Activated CD8-positive, alpha-beta memory T cell treated with anti-CD3 and anti-CD28 coated beads for 36 hours (primary cell): ENCODE data around the gene NR1H4. TPM values are rescaled to one million over a fixed set of nuclear protein-coding genes. Genes with fewer than 3 reads are reported as not detected.

Experiments
- CTCF ChIA-PET: fragments of 350-600 bp; sonication (Branson Sonifier 250); formaldehyde crosslinking; loops from one replicate; lab custom pipeline; 2021; ENCODE audit warnings: antibody characterized with exemption; lab: Charles Lee
- POLR2A ChIA-PET: fragments of 350-600 bp; sonication (Branson Sonifier 250); formaldehyde crosslinking; loops from one replicate; lab custom pipeline; 2021; ENCODE audit warnings: antibody characterized with exemption; lab: Charles Lee
- total RNA-seq, 2 experiments: library from RNA; stranded (reverse); gene quantifications; one replicate each; pipeline ENCODE4 v1.2.3, GENCODE V29; 2021

Gene NR1H4
- total RNA-seq, 2 experiments from 2014 or later, result not detected

DNA sequence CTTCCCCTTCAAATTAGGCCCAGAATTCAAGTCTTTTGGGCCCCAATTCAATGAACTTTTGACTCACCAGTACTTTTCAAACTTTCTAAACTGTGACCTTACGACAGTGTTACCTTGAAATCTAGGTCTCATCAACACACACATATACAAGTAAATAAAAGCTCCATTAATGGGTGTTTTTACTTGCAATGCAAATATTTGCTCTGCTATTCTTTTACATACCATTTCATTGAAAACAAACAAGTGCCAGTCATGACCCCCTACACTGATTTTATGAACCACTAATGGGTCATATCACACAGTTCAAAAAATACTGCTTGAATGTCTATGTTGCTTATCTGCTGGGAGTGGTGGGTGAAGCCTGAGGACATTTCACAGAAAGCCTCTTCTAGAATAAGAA, 9.1 kb upstream of the NR1H4 start:
- CTCF ChIA-PET, result no interaction called here
- POLR2A ChIA-PET, result no interaction called here

DNA sequence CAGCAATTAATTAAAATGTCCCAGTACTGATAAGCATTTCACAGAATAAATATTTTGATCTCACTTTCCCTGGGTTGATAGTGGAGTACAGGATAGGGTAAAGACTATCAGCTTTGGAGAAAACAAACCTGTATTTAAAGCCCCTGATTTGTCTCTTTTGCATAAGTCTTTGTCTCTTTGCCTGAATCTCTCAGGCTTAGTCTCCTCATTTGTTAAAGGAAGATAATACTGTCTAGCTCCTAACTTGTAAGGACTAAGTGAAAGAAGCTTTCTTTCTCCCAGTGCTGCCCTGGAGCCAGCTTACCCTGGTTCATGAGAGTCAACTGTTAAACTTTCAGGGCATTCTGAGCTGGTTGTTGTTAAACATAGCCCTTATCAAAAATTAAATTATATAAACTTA, 5.5 kb upstream of the NR1H4 start:
- POLR2A ChIA-PET, result no interaction called here
- CTCF ChIA-PET, result no interaction called here

DNA sequence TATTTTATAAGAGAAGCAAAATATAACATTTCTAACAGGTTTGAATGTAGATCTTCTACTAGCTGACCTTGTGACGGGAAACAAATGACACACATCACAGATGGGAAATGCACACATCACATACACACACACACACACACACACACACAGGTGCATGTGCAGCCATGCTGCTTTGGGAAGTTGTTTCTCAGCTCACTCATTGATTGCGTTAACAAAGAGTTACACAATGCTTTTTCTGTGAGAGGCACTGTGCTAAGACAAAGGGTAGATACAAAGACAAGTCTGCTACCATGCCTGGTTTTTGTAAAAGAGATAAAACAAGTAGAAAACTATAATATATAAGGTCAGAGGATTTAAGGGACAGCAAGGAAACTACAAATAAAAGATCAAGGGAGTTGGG, 1.3 kb upstream of the NR1H4 start:
- ChIA-PET POLR2A (no interaction called here), CTCF (no interaction called here)

DNA sequence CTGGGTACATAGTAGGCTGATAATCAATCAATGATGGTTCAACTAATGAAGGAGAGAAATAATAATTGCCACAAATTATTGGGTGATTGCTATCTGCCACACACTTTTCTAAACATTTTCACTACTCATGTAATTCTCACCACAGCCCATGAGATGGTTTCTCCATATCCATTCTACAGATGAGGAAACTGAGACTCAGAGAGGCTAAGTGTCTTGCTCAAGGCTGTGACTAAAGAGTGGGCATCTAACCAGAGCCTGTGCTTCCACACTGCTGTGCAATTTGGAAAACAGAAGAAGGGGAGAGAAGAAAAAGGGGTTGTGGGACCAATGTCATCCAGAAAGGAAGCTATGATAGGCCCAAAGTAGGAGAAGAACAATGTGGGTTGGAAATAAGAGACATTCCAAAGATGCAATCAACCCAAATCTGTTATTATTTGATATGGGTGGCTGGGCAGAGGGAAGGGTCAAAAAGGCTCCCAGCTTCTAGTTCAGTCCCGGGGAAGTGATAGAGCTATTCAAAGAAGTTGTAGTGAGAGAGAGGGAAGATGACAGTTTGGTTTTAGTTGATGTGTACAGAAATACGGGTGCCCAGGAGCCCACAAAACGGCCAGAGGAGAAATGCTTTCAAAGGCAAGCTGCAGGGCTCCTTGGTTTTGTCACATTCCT, 483 bp upstream of the NR1H4 start:
- ChIA-PET CTCF (no interaction called here), POLR2A (no interaction called here)

DNA sequence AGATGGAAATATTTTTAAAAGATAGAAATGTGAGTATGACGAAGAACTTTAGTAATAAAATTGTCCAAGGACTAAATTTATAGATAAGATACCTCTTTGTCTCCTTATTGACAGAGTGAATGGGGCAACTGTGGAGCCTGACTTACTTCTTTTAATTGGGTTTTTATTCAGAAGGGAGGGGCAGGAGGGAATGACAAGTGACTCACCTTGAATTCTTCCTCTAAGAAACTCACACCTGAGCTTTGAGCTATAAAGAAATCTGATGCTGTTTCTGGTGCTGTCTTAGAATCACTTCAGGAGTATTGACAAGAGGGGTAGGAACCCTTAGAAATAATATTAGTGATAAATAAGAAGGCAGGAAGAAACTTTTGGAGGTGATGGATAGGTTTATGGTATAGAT, 951 bp downstream of the NR1H4 start:
- POLR2A ChIA-PET, result no interaction called here
- CTCF ChIA-PET, result no interaction called here

DNA sequence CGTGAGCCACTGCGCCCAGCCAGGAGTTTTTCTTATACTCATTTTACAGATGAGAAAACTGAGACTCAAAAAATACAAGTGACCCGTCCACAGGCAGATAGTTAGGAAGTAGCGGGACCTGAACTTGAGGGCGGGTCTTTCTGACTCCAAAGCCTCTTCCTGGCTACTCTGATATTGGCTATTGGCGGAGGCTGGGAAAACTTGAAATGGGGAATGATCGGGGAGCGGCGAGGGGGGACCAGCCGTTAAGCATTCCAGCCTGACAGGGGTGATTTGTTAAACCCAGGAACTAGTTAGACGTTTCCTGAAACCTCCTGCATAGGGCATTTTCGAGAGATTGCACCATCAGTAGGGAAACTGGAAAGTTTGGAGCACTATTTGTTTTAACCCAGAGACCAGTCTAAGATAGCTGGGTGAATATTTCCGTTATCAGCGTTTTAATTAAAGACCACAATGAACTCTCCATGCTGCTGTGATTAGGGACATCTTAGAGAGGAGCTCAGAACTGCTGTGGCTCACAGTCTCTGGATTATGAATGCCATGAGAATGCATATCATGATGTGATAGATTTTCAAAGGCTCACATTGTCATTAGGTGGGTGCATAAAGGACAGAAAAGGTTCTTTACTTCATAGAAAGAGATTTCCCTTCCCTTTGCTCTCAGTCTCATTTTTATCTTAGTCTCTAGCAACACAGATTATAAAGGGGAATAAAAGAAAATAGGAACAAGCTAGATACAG, 2.5 kb downstream of the NR1H4 start:
- POLR2A ChIA-PET, result no interaction called here
- CTCF ChIA-PET, result no interaction called here

DNA sequence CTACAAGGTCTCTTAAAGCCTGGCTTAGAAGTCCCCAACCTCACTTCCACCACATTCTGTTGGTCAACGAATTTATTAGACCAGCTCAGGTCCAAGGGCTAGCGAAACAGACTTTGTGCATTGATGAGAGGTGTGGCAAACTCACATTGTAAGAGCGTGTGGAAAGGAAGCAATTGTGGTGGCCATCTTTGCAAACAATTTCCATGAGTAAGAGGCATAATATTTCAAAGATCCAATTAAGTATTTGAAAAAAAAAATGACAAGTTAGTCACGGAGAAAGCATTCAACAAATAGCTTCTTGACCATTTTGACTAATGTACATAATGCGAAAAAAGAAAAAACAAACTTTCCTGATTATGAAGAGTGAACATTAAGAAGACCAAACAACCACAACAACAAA, 7.4 kb downstream of the NR1H4 start:
- POLR2A ChIA-PET, result no interaction called here
- CTCF ChIA-PET, result no interaction called here

DNA sequence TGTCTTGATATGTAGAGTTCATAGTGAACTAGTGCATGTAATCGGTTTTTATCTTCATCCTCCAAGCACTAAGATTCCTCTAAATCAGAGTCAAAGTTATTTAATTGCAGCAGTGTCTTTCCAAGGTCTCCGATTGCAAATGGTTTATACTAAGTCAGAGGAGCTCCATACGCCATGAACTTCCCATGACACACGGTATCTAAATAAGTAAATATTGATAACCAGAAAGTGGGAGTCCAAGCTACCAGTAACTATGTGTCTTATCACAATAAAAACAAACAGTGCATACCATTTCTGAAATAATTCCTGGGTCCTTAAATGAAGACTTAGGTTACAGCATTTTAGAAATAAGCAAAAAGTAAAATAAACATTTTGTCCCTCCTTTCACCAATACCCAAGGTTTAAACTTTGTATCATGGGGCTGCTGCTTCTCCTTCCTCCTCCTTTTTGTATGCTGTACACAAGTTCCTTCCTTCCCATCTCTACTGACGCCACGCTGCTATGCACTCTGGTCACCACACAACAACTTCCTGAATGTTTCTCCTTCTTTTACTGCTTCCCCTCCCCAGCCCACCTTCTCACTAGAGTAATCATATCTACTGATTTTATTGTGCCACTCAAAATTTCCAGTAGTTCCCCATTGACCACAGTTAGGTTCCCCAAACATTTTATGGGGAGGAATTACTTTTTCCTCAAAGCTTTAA, 10.7 kb downstream of the NR1H4 start:
- CTCF ChIA-PET, result no interaction called here
- POLR2A ChIA-PET, result no interaction called here

DNA sequence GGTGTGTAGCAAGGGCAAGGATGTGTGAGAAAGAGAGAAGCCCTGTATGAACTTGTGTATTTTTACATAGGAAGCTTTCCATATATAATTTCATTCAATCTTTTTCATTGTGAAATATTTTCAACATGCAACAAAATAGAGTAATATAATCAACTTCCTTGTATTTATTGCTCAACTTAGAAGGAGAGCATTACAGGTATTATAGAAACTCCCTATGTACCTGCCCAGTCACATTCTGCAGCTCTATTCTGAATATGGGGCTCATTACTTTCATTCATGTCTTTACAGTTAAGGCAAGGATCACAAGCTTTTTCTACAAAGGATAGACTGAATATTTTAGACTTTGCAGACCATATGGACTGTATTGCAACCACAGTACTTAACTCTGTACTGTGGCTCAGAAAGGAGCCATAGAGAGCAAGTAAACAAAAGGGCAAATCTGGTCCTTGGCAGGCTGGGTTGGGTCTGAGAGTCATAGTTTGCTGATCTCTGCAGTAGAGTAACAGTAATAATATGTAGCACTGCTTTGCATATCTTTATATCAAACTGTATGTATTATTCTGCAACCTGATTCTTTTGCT, 11.3 kb downstream of the NR1H4 start:
- POLR2A ChIA-PET, result no interaction called here
- CTCF ChIA-PET, result no interaction called here

DNA sequence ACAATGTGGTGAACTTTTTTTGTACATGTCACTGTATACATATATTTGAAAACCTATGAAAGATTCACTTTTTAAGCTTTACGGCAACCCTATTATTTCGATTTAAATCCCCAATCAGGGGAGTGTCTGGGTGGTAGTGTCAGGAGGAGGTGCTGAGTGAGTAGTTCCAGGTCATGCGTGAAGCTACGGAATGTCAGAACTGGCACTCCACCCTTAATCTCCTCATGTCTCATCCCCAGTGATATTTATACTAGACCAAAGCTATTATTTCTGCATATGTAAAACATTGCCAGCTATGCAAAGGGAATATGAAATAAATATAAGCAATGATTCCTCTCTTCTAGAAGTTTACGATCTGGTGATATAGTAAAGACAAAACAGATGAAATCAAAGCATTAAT, 12.3 kb downstream of the NR1H4 start:
- ChIA-PET POLR2A (no interaction called here), CTCF (no interaction called here)

DNA sequence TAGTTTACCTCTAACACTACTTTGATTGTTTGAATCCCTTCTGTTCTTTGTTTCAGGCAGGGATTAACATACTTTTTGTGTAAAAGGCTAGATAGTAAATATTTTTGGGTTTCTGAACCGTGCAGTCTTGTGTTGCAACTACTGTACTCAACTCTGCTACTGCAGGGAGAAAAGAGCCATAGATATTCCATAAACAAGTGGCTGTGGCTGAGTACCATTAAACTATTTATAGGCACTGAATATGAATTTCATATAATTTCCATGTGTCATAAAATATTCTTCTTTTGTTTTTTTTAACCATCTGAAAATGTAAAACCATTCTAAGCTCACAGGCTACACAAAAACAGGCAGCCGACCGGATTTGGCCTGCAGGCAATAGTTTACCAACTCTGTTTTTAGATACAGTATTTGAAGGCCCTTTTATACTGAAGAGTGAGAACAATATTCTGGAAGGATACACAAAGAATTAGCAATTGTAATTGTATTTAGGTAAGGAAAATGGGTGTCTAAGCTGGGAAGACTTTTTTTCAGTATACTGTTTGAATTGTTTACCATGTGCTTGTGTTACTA, 15.7 kb downstream of the NR1H4 start:
- POLR2A ChIA-PET, result no interaction called here
- CTCF ChIA-PET, result no interaction called here

DNA sequence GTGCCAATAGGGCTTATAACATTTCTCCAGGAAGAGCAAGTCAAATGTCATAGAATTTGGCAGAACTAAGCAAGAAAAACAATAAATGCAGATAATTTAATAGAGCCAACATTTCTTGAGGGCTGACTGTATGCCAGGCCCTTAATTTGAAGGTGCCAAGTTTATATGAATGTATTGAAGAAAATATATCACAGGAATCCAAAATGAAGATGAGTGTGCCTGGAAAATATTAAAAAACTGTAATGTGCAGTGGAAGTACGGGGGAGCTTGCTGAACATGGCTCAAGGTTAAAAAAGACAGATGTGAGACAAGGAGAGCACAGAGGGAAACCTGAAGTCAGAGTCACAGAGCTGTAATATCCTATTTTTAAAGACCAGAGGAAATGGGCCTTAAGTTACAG, 16.4 kb downstream of the NR1H4 start:
- CTCF ChIA-PET, result no interaction called here

DNA sequence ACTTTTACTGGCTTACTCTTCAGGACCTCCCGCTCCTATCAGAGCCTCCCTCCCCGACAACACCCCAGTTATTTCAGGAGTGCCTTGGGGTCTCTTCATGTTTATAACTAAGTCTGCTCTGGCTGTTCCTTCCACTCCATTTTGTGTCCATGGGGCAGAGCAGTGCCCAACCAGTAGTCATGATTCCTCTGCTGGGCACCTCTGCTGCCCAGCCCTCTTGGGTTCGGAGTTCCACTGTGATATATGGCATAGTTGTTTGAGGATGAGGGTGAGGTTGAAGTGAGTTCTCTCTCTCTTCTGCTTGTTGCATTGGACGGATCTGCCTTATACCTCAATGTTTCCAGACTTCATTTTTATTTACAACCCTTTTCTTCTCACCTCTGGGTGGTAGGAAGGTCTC, 17.4 kb downstream of the NR1H4 start:
- CTCF ChIA-PET, result no interaction called here
- POLR2A ChIA-PET, result no interaction called here

More for the DNA sequence above, 16.4 kb downstream of the NR1H4 start:
- POLR2A ChIA-PET, result no interaction called here

DNA sequence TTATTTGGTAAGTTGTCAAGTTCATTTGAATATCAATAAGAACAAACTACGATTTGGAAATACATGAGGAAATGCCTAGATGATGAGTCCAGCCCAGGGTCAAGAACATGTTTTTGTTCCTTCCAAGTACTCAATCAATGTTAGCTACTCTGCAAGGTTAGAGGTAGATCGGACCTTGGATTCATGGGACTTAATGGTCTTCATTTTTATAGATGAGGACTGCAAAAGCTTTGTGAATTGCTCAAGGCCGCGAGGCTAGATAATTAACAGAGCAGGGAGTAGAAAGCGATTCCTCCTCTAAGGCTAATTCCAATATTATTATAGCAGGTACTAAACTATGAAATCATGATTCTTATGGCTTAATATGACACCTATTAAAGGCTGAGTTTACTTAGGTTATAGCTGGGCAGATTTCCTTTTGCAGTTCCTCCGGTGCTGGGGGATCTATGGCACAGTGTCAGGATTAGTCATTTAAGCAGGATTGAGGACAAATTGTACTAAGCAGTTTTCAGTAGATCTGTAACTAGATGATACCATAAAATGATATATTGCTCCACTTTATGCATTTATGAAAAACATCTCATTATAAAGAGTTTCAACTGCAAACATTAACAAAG, 19.8 kb downstream of the NR1H4 start:
- POLR2A ChIA-PET, result no interaction called here
- CTCF ChIA-PET, result no interaction called here

DNA sequence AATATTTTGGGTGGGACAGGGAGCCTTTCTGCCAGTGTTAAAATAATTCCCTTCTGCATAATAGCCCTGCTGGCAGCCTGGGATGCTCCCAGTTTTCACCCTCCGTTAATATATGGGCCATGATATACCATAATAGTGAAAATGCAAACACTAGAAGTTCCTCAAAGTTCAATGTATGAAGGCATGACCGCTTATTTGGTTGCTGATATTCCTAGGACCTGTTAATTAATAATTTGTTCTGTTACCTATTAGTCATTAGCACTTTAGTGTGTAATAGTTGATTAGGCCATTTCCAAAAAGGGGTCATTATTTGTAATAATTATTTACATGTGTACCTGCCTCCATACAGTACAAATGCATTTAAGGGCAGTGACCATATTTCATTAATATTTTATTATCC, 20.4 kb downstream of the NR1H4 start:
- CTCF ChIA-PET, result no interaction called here
- POLR2A ChIA-PET, result no interaction called here

DNA sequence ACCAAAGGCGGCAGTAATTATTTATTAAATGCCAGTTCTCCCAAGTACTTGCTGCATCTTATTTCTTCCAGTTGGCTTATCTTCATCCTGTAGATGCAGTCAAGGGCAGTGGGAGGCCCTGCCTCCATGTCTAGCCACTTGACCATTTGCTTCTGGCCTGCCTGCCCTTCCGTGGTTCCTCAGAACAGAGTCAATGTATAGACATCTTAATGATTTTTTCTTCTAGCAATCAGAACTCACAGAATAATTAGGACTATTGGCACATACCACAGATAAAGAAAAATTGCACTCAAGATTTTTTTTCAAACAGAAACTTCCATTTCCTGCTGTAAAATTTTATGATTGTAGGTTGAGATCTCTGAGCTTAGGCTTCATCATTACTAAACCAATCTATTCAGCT, 20.9 kb downstream of the NR1H4 start:
- ChIA-PET POLR2A (no interaction called here), CTCF (no interaction called here)

DNA sequence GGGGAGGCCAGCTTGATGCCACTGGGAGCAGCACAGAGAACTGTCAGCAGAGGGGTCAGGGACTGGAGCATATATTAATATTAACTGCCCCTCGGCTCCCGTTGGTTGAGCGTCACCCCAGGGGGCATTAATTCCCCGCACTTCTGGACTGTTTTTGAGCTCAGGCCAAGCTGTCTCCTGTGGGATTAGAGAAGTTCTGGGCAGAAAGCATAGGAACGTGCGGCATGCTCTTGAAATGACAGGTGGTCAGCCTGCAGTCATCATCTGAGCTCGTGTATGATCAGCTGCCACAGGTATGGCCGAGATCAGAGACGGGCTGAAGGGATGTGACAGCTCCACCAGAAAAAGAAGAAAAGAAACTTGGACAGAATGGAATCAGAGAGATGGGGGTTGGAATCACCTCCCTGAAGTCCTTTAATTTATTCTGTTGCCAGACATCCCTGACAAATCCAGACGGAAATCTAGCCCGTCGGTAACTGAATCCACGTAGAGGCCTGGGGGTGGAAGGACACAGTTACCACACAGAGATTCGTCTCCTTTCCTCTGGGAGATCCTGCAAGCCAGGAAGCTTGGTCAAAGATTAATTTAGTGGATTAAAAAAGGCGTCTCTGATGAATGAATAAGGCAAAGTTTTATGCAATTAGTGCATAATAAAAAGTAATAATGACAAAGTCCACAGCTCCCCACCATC, 23.6 kb downstream of the NR1H4 start:
- POLR2A ChIA-PET, result no interaction called here
- CTCF ChIA-PET, result no interaction called here

DNA sequence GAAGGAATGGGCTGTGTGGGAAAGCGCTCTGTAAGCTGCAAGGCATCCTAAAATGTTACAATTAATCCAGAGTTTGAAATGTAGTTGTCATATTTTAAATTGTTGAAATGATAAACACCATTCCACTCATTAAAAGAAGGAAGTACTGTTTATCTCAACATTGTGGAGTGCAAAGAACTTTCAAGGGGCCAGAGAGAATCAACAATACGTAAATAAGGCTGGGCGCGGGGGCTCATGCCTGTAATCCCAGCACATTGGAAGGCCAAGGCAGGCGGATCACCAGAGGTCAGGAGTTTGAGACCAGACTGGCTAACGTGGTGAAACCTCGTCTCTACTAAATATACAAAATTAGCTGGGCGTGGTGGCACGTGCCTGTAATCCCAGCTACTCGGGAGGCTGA, 24.5 kb downstream of the NR1H4 start:
- CTCF ChIA-PET, result no interaction called here
- POLR2A ChIA-PET, result no interaction called here

DNA sequence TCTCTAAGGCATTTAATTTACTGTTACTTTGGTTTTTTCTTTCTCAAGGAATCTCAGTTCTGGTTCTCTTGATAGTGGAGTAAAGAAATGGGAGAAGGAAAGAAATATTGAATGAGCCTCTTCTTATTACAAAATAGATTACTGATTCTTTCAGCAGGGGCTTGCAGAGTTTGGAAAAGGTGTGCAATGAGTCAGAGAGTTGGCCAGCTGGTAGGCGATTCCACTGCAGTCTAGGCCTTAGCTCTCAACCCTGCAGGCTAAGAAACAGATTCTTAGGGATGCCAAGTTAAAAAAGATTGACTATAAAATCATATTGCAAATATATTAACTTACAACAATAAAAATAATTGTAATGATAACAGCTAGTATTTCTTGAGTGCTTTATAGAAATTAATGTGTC, 25.8 kb downstream of the NR1H4 start:
- CTCF ChIA-PET, result no interaction called here

More for the DNA sequence above, 25.8 kb downstream of the NR1H4 start:
- POLR2A ChIA-PET, result no interaction called here
